A549 (cell line): Measurements from ENCODE around the gene ETFB.
A peak's percentile ranks its signal among the peaks of the same experiment; 100 is the strongest.

Experiments
- CHD4 ChIP-seq: fragments of 200-600 bp; sonication (generic); IDR thresholded peaks from 2 replicates; pipeline ENCODE4 v1.6.1; 2016; ENCODE audit warnings: antibody characterized with exemption, mild to moderate bottlenecking, borderline replicate concordance
- CTCF ChIP-seq: fragments of >200 bp; sonication (Bioruptor Twin); formaldehyde crosslinking; IDR thresholded peaks from 3 replicates; pipeline ENCODE4 v1.5.1; 2016
- MAZ ChIP-seq: fragments of 150-350 bp; IDR thresholded peaks from 2 replicates; pipeline ENCODE4 v1.6.1; 2014; ENCODE audit warnings: antibody characterized with exemption, low read depth, low read length, borderline replicate concordance
- POLR2A ChIP-seq: IDR thresholded peaks from 2 replicates; pipeline ENCODE4 v1.6.1; 2012; ENCODE audit warnings: mild to moderate bottlenecking, low read length
- TF ChIP-seq, protein P1 (sequence below): fragments of 200-600 bp; sonication (generic); IDR thresholded peaks from 2 replicates; pipeline ENCODE4 v1.6.1; 2016; ENCODE audit warnings: antibody characterized with exemption, mild to moderate bottlenecking, moderate library complexity

DNA sequence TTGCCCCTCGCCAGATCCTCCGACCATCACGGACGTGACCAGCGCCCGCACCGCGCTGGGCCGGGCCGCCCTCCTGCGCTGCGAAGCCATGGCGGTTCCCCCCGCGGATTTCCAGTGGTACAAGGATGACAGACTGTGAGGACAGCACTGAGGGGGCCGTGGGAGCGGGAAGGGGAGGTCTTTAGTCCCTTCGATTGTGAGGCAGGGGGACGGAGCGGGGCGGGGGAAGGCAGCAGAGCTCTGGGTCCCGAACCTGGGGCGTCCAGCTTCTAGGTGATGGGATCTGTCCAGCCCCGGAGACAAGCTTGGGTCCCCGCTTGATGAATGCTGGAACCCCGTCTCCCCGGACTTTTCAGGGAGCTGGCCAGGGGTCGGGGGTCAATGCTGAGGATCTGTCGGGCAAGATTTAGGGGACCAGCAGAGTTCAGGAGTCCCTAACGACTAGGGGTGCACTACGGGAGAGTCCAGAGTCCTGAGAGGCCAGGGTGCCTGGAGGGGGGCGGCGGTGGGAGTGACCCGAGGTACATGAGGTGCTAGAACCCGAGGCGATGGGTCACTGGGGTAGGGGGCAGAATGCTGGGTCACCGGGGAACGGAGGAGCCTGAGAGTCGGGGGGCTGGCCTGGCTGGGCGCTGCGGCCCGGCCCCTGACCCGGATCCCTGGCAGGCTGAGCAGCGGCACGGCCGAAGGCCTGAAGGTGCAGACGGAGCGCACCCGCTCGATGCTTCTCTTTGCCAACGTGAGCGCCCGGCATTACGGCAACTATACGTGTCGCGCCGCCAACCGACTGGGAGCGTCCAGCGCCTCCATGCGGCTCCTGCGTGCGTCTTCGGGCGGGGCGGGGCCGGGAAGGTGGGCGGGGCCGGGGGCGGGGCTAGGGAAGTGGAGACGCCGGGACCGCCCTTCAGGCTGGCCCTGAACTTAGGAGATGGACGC, 38.9 kb downstream of the ETFB start:
- TF ChIP-seq, protein P1, sequence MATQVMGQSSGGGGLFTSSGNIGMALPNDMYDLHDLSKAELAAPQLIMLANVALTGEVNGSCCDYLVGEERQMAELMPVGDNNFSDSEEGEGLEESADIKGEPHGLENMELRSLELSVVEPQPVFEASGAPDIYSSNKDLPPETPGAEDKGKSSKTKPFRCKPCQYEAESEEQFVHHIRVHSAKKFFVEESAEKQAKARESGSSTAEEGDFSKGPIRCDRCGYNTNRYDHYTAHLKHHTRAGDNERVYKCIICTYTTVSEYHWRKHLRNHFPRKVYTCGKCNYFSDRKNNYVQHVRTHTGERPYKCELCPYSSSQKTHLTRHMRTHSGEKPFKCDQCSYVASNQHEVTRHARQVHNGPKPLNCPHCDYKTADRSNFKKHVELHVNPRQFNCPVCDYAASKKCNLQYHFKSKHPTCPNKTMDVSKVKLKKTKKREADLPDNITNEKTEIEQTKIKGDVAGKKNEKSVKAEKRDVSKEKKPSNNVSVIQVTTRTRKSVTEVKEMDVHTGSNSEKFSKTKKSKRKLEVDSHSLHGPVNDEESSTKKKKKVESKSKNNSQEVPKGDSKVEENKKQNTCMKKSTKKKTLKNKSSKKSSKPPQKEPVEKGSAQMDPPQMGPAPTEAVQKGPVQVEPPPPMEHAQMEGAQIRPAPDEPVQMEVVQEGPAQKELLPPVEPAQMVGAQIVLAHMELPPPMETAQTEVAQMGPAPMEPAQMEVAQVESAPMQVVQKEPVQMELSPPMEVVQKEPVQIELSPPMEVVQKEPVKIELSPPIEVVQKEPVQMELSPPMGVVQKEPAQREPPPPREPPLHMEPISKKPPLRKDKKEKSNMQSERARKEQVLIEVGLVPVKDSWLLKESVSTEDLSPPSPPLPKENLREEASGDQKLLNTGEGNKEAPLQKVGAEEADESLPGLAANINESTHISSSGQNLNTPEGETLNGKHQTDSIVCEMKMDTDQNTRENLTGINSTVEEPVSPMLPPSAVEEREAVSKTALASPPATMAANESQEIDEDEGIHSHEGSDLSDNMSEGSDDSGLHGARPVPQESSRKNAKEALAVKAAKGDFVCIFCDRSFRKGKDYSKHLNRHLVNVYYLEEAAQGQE: no peak
- no peak for TF ChIP-seq CHD4
- TF ChIP-seq POLR2A: peak; percentile 38
- peak; percentile 39; the same call in 2 of the 3 replicates for TF ChIP-seq CTCF
- no peak for TF ChIP-seq MAZ
